Glomerular endothelial cell (primary cell): ENCODE results near the gene ARHGEF12. TPM values are rescaled to one million over a fixed set of nuclear protein-coding genes. Genes with fewer than 3 reads are reported as not detected.
A peak's percentile ranks its signal among the peaks of the same experiment; 100 is the strongest.

Source experiments
- DNase-seq: peaks from one replicate; pipeline ENCODE4 v3.0.0-alpha.2; 2011; ENCODE audit warnings: low read depth, low spot score; ENCODE audit errors: extremely low read depth
- total RNA-seq: library from RNA; depleted of rRNA; stranded (reverse); fragments of >200 nt; gene quantifications from 2 replicates; pipeline ENCODE4 v1.2.3, GENCODE V29; 2015

ARHGEF12 gene
- total RNA-seq, 1 donor from 2014 or later: 107 TPM

DNA sequence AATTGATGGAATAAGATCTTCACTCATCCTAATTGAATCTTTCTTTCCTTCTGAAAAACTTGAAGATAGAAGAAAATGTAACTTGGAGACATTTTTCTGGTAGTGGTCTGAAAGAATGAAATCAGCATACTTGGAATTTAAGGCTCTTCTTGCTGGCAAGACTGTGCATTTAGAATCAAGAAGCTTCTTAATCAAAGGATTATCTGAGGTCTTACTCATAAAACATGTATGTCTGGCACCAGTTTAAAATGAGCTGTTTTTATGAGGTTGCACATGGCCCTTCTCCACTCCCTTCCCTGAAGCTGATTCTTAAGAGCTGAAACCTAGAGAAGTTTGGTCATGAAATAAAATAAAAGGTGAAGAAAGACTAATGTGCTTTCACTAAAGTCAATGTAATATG is 77.3 kb downstream of the ARHGEF12 start:
- DNase-seq: no peak

DNA sequence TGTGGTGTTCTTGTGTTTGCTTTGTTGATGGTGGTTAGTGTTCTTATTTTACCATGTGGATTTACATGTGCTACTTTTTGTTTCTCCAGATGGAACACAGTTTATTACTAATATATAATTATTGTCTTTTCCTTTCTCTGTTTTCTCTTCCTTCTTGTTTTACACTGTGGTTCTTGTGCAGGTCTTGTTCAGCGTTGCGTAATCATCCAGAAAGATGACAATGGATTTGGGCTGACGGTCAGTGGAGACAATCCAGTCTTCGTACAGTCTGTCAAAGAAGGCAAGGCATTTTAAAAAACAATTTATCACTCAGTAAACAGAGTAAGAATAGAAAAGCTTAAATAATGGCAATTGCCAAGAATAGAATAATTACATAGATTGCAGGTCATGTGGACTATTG is 84.4 kb downstream of the ARHGEF12 start:
- no peak for DNase-seq

DNA sequence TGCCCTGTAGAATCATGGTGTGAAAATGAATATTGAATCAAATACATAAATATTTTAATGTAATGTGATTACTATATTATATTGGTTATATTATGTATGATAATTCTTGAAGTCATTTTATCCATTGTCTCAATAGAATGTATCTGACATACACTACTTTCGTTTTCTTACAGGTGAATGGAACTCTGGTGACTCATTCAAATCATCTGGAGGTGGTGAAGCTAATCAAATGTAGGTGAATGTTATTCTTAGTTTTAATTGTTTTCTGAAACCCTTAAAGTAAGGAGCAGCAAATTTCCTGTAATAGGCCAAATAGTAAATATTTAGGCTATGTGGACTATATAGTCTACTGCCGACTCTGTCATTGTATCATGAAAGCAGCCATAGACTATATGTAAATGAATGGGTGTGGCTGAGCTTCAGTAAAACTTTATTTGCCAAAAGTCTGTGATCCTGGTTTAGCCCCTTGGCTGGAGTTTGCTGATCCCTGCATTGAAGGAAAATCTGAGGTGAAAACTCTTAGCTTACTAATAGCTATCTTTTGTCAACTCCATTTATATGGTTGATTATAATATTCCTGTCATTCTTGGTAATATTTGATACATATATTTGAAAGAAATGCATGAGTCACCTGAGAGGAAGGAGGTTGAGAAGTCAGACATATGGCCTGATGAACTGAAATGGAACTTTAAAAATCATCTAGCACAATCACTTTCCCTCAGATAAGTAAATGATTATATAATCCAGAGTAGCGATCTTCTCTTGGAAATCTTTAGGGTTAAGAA is 88.2 kb downstream of the ARHGEF12 start:
- DNase-seq: no peak

DNA sequence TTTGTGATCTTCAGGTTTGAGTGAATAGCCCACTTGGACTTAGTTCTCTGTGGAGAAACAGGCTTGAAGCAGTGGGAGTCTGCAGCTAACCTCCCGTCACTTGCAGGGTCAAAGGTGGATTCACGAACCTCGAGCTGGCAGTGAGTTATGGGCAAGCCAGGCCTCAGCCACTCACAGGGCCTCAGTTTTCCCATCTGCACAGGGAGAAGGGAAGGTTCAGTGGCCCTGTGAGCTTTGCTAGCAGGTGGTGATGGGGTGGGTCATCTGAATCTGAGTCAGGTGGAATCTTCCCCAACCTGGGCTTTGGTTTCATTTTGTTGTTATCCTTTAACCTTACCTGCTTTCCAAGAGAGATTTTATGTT is 88.7 kb downstream of the ARHGEF12 start:
- DNase-seq: no peak

DNA sequence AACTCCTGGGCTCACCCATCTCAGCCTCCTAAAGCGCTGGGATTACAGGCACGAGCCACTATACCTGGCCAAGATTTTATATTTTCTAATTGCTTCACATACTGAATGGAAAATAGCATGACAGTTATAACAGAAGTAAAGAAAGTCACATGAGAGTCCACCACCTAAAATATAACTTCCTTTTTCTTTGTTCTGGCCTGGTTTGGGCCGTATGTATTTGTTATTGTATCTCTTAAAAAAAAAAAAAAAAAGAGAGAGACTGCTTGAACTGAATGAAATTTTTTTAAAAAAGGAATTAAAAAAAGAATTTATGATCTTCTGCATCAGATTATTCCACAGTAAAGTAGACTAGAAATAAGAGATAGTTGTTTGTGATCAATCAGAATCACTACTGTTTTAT is 89.3 kb downstream of the ARHGEF12 start:
- no peak for DNase-seq

DNA sequence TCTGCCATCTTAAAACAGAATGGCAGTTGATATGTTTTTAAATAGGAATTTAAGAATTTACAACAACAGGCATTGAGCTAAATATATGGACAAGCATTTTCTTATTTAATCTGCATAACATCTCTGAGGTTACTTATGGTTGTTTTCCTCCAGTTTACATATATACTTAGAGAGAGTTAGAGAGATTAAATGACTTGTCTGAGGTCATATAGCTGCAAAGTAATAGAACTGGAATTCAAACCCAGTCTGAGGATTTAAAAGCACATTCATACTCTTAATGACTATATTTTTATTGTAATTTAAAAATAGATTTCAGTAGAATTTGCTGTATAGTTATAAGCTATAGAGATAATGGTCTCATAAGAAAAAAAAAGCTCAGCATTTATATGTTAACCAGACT is 93.9 kb downstream of the ARHGEF12 start:
- DNase-seq: no peak

DNA sequence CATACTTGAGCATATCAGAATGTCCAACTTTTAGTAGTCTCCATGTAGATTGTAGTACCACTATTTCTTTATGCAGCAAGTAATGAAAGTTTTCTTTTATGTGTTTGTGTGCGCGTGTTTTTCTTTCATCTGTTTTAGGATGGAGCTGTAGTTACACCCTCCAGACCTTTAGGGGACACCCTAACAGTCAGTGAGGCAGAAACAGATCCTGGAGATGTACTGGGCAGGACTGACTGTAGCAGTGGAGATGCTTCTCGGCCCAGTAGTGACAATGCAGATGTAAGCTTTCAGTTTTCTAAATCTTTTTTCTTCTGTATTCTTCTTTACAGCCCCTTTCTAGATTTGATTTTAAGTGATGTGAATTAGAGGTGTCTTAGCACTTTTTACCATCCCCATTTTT is 95.4 kb downstream of the ARHGEF12 start:
- DNase-seq: no peak

DNA sequence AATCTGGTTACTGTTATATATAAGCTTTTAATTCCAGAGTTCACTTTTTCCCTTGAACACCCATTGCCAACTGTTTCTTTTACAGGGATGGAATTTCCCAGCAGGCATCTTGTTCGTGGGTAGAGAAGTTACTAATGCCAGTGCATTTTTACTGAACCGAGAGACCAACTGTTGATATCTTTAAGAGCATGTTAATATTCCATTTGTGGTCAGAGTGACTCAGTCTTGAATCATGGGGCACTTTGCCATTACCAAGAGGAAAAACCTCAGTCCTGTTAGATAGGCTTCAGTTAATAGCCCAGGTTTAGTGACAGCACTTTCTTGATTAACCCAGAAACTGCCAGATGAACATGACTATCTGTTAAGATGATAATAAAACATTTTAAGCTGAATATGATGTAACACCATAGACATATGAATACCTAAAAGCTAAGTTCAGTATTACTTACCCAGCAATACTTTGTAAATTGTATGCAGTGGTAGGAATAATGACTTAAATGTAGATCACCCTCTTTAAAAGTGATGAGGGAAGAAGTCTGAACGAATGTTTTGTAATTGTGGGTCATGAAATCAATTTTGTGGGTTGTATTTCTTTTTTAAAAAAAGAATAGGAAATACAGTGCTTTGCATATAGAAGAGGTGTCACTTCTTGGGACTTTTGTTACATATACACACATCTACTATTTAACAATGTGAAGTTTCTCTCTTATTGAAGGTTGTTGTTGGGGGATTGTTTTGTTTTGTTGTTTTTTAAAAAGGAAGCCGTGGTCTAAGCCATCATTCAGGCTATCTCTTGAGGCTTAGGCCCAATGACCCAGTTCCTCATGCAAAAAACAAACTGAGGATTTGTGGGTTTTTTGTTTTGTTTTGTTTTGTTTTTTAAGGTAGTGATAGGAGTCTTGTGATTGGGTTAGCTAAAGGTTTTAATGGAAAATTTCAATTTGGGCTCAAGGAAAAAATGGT is 96.1 kb downstream of the ARHGEF12 start:
- peak; percentile 85 for DNase-seq

DNA sequence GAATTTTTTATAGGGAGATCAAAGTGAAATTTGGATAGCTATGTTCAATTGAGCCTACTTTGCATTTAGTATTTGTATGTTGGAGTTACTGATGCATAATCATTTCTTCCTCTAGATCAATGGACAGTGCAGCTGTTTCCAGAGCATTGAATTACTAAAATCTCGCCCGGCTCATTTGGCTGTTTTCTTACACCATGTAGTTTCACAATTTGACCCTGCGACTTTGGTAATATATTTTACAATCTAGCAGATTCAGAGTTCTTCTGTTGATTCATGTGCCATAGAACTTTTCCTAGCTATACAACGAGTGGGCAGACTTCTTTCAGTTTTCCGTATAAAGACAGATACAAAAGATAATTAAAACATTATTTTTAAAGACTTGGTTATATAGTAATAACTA is 105.4 kb downstream of the ARHGEF12 start:
- no peak for DNase-seq

DNA sequence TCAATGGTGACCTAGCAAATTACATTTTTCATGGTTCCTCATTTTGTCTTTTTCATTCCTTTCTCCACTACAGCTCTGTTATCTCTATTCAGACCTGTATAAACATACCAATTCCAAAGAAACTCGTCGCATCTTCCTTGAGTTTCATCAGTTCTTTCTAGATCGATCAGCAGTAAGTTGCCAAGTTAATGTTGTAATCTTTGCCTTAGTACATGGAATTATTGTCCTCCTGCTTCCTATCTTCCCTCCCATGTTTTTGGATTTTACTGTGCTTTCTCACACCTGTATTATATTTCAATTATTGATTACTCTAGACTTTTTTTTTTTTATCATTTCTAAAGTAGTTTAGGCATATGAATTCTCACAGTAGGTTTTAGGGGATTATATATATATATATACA is 105.8 kb downstream of the ARHGEF12 start:
- no peak for DNase-seq

DNA sequence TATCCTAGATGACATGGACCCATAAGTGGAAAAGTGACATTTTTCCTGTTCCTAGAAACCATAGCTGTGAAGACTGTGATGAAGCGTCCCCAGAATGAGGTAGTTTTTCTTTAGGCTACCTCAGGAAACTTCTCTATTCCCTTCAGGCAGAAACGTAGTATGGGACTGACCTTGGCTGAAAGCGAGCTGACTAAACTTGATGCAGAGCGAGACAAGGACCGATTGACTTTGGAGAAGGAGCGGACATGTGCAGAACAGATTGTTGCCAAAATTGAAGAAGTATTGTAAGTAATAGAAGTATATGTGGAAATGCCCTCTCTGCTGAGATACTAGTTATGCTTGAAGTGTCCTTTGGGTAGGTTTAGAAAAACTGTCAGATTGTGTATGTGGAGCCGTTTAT is 110.6 kb downstream of the ARHGEF12 start:
- DNase-seq: no peak

DNA sequence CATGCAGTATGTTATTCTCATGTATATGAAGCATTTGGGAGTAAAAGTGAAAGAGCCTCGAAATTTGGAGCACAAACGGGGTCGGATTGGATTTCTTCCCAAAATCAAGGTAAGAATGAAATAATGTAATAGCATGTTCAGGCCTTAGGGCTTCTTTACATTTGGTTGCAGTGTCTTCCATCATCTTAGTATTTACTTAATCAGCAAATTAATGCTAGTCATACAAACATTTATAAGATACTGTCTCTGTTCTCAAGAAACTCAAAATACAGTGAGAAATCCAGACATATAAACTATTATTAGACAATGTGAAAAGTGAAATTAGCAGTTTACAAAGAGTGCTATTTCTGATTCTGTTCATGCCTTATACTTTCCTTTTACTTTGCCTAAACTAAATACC is 112.0 kb downstream of the ARHGEF12 start:
- no peak for DNase-seq

DNA sequence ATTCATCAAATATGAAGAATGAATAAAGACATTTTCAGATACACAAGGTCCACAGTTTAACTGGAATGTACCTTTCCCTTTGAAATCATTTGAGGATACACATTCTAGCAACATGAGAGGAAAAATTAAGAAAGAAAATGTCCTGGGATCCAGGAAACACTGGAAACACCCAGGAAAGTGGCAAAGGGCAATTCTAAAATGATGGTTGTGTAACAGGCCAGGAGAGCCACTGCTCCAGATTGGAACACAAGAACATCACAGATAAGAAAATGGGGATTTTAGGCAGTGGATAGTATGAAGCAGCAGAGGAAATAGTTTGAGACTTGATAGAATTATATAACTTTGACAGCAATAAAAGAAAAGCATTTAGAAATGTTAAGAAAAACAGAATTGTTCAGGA is 119.3 kb downstream of the ARHGEF12 start:
- no peak for DNase-seq

DNA sequence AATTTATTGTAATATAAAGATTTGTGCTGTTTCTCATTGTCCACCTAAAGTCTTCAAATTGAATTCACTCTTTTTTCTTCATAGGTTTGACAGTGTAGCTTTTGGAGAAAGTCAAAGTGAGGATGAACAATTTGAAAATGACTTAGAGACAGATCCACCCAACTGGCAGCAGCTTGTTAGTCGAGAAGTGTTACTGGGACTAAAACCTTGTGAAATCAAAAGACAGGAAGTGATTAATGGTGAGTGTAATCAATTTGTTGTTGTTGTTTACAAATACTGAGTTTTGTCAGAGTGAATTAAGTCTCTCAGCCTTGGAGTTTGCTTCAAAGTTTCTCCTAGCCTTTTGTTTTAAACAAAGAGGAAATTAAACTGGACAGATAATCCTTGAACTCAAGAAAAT is 121.8 kb downstream of the ARHGEF12 start:
- no peak for DNase-seq

DNA sequence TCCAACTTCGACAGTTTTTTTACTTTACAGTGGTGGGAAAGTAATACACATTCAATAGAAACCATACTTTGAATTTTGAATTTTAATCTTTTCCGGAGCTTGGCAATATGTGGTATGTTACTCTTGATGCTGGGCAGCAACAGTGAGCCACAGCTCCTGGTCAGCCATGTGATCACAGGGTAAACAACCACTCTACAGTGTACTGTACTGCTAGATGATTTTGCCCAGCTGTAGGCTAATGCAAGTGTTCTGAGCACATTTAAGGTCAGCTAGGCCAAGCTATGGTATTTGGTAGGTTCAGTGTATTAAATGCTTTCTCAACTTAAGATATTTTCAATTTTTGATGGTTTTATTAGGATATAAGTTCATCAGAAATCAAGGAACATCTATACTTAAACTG is 126.6 kb downstream of the ARHGEF12 start:
- DNase-seq: no peak

DNA sequence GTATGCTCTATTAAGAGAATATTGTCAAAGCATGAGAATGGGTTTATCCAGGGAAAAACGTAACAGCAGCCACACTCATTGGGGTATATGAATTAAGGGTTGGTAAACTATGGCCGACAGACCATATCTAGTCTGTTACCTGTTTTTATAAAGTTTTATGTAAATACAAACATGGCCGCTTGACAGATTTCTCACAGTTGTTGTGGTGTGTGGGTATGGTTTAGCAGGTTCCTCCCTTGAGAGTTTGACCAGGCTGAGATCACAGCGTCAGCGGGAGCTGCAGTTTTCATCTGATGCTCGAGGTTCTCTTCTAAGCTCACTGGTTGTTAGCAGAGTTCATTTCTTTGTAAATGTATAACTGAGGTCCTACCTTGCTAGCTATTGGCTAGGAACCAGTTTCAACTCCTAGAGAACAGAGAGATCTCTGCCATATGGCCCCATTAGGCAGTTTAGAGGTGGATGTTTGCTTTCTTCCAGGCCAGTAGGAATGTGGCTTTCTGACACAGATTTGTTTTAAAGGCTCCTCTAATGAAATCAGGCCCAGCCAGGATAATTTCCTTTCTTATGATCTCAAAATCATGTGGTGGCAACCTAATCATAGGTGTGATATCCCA is 129.8 kb downstream of the ARHGEF12 start:
- DNase-seq: no peak

DNA sequence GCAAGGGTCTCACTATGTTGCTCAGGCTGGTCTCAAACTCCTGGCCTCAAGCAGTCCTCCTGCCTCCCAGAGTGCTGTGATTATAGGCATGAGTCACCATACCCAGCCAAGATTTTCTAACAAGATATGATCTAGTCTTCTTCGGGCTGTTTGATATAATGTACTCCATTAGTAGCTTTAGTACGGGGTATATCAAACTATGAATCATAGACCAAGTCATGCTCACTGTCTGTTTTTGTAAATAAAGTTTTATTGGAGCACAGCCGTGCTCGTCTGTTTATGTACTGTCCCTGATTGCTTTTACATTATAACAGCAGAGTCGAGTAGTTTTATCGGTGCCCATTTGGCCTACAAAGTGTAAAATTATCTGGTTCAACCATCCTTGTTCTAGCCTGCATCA is 131.4 kb downstream of the ARHGEF12 start:
- no peak for DNase-seq

DNA sequence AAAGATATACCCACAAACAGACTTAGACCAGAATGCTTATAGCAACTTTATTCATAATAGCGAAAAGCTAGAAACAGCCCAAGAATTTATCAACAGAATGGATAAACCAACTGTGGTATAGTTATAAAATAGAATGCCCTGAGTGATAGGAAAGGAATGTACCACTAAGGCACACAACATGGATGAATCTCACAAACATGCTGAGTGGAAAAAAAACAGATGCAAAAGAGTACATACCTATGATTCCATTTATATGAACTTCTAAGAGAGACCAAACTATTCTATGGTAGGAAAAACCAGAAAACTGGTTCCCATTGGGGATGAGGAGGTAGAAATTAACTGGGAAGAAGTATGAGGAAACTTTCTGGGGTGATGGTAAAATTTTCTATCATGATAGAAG is 134.9 kb downstream of the ARHGEF12 start:
- no peak for DNase-seq

DNA sequence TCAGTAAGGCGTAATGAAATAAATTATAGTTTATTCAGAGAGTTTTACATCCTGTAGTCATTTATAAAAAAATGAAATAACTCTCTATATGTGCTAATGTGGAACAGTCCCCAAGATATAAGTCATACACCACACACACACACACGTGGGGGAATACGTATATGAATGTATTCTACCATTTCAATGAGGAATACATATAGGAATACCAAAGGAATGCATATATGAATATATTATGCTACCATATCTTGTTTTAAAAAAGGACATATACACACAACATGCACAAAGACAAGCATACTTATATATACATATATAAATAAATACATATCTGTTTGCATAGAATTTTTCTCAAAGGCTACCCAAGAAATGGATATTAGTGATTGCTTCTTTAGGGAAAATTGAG is 135.8 kb downstream of the ARHGEF12 start:
- DNase-seq: no peak

DNA sequence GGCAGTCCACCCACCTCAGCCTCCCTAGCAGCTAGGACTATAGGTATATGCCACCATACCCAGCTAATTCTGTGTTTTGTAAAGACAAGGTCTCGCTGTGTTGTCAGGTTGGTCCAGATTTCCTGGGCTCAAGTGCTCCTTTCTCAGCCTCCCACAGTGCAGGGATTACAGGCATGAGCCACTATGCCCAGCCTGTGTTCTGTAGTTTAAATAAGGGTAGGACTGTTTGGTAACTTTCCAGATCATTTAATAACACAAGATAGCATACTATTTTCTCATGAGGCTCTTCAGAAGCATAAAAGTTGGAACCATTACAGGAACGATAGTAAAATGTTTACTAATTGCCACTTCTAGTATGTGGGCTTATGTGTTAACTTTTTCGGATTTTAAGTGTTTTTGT is 137.3 kb downstream of the ARHGEF12 start:
- no peak for DNase-seq

DNA sequence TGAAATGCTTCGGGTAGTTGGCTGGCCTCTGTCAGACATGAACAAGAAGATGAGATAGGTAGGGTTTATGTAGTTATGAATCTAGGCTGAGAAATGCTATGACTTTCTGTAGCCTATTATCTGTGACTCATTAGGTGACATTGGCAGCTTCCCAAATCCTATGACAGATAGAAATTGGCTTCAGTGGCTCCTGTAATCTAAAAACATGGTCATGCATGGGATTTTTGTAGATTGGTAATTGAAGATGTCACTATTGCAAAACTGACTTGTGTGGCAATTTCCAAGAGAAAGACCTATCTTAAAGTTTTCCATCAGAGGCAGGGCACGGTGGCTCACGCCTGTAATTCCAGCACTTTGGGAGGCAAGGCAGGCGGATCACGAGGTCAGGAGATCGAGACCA is 145.9 kb downstream of the ARHGEF12 start:
- no peak for DNase-seq

DNA sequence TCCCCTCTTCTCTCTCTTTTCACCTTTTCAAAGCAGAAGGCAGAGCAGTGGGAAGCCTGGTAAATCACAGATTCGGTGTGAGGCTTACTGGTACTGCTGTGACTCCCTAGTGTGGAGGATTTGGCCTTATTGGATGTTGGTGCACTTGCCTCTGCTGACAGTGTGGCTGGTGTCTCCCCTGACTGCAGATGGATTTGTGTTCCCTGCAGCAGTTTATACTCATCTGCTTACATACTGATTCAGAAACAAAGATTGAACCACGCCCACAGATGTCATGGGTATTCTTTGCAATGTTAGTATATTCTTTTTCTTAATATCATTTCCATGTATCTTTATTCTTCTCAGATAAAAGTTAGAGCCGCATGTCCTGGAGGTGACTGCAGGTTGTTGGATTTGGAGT is 148.5 kb downstream of the ARHGEF12 start:
- no peak for DNase-seq
